Stimulated activated CD4-positive, alpha-beta T cell treated with anti-CD3 and anti-CD28 coated beads, Interleukin-1b, Interleukin-23, amount 100 ng/mL, for 24 hours (primary cell): Measurements from ENCODE around the gene JUP.

Source experiments
- DNase-seq, 4 experiments: peaks; one replicate each; pipeline ENCODE4 v3.0.0-alpha.2; 2020; ENCODE audit warnings: low read depth in 4 of 4, low spot score in 1 of 4

The JUP gene

GRCh38 chr17:41760878-41761277 lies 25.6 kb downstream of the JUP start:
- no peak for DNase-seq

DNA sequence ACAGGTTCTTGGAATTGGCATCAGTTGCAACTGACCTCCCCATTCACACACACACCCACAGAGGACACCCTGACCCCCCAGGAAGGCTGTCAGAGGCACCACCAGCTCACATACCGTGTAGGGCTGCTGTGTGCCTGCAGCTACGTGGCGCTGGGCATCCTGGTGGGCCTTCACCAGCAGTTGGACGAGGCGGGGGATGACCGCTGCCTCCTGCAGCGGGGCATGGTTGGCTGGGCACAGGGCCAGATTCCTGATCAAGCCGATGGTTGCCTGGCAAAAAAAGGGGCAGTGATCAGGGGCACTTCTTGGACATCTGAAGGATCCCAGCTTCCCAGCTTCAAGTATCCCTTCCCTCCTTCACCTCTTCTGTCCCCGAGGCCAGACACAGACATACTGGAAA lies 27.9 kb downstream of the JUP start:
- DNase-seq, result no peak

GRCh38 chr17:41754066-41754465 lies 32.4 kb downstream of the JUP start:
- no peak for DNase-seq

DNA sequence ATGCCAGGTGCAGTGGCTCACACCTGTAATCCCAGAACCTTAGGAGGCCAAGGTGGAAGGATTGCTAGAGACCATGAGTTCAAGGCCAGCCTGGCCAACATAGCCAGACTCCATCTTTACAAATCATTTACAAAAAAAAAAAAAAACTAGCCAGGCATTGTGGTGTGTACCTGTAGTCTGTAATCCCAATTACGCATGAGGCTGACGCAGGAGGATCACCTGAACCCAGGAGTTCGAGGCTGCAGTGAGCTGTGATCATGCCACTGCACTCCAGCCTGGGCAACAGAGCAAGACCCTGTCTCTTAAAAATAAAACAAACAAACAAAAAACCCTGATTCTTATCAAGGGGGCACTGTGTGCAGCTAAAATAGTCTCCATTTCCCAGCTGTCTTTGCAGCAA lies 35.2 kb downstream of the JUP start:
- DNase-seq, result no peak

- no peak for DNase-seq
Measured at GRCh38 chr17:41750862-41751261, 35.6 kb downstream of the JUP start.

- no peak for DNase-seq
Measured at GRCh38 chr17:41748275-41748674, 38.2 kb downstream of the JUP start.

GRCh38 chr17:41741709-41742108 lies 44.8 kb downstream of the JUP start:
- no peak for DNase-seq

DNA sequence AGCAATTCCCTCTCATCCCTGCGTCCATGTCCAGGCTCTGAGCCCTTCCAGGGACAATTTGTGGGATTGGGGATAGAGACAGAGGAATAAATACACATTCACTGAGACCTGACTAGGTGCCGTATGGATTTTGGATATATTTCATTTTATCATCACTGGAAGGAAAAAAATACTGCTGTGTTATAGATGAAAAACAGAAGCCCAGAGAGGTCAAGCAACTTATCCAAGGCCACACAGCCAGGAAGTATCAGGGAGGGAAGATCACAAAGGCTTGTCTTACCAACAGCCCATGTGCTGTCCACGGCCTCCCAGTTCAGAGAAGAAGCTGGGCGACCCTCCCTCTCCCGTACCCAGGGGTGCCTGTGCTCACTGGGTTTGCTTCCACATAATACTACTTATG lies 46.0 kb downstream of the JUP start:
- no peak for DNase-seq

- no peak for DNase-seq
Measured at GRCh38 chr17:41739661-41740352, 46.7 kb downstream of the JUP start.

DNA sequence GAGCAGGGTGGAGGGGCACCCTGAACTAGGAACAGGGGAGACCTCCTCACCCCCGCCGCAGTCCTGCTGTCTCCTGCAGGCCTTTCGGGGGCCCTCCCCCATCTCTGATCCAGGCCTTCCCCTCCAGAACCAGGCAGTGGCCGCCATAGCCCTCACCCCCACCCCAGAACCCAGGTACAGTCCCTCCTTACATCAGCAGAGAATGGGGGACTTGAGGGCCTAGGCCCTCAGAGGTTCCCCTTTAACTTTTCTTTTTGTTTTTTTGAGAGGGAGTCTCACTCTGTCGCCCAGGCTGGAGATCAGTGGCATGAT lies 47.8 kb downstream of the JUP start:
- no peak for DNase-seq

DNA sequence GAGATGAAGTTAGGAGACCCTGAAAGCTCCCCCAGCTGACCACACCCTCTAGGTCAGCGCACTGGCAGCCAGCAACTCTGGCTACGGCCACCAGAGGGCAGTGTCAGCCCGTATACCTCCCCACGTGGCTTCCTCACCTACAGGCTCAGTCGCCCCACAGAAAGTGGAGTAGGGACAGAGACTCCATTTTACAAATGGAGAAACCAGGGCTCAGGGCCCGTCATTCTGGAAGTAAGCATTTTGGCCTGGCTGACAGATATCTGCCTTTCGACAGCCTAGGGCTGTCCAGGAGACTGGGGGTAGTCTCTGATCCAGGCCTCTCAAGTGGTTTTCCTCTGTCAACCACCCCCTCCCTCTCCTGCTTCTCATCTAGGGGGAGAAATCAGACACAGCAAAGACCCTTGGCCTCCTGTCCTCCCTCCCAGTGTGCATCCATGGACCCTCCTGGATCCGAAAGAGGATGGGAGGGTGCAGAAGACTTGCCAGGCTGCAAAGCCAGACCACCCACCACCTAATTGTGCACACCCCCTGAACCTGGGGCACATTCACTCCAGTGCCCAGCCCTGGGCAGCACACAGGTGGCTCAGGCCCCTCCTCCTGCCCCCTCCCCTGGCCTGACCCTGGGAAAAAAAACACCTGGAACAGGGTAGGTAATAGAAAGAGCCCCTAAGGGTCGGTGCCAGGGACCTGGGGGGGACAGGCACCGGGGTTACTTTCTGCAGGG lies 48.3 kb downstream of the JUP start:
- peak; percentile 55 to 69 (median 66) for DNase-seq

DNA sequence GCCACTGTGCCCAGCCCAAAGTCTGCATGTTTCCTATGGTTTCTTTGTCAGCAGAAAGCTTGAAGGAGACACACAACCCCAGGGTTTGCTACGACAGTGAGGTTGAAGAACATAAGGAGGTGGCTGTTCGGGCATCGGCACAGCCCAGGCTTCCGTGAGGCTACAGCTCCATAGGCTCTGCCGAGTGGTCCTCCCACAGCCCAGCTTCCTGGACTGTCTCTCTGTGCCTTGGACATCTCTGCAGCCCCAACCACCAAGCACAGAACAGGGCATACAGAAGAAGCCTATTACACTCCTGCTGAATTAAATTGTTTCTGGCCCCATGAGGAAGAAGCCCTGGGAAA lies 48.9 kb downstream of the JUP start:
- DNase-seq, result no peak

GRCh38 chr17:41736983-41737679 lies 49.4 kb downstream of the JUP start:
- DNase-seq, result no peak

- DNase-seq, result no peak
Measured at GRCh38 chr17:41735744-41736143, 50.8 kb downstream of the JUP start.

GRCh38 chr17:41734949-41735313 lies 51.6 kb downstream of the JUP start:
- DNase-seq, result no peak

- DNase-seq, result no peak
Measured at GRCh38 chr17:41734139-41734948, 52.2 kb downstream of the JUP start, which contains the start of gene HAP1. Gene HAP1 (minus strand): TSS chr17:41734643. CDS start chr17:41734634, 9 bp downstream.

GRCh38 chr17:41733348-41734138 lies 53.0 kb downstream of the JUP start:
- no peak for DNase-seq

DNA sequence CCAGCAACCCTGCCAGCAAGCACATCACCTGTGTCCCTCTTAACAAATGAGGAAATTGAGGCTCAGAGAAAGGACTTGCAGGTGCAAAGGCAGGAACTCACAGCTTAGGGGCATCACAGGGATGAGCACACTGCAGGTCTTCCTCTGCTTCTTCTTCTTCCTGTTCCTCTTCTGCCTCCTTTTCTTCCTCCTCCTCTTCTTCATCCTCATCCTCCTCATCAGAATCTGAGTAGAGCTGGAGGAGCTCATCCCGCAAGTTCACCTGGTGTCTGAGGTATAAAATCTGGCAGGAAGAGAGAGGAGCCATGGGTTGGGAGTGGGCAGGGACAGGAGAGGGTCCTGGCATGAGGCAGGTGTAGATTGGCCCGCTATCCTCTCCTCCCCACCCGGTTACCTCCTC lies 54.7 kb downstream of the JUP start:
- DNase-seq, result no peak

DNA sequence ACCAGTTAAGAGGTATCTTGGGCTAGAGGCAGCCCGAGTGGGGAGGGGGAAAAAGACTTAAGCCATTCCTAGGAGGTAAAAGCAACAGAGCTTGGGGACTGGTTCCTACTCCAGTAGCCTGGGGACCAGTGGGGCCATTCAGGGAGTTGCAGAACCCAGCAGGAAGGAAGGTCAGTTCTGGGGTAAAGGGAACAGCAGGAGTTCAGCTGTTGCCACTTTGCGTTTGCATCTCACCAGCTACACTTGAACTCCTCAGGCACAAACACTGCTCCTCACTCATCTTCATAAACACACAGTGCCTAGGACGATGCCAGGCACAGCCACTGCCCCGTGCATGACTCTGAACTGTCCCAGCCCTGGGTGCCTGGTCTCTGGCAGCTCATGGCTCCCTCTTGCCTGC lies 56.0 kb downstream of the JUP start:
- no peak for DNase-seq

- no peak for DNase-seq
Measured at GRCh38 chr17:41728056-41728455, 58.5 kb downstream of the JUP start.

DNA sequence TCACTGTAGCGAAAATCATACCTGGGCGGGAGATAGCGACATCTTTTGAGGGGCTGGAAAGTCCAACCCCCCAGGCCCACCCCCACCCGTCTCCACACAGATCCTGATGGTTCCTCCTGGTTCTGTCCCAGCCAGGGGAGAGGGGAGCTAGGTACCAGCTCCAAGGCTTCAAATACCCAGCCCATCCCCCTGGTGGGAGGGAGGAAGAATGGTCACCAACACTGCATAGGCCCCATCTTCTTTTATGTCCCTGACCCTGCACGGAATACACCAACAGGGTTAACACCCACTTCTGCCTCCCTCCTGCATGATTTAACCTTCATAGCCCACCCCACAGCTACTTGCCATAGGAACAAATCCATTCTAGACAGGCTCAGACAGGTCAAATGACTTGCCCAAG lies 61.4 kb downstream of the JUP start:
- DNase-seq, result no peak
